Small intestine (tissue), 7 donors: ENCODE results near the gene GPR15LG. TPM values are rescaled to one million over a fixed set of nuclear protein-coding genes. Genes with fewer than 3 reads are reported as not detected.

ENCODE experiments used
- DNase-seq, 2 donors: peaks; one replicate each; pipeline versions ENCODE4 v3.0.0 to v3.0.0-alpha.2; 2013
- FAIRE-seq: peaks from 2 replicates; lab custom pipeline; 2012; peaks lifted over from hg19 to GRCh38; lab: Jason Lieb, UNC
- H3K27ac ChIP-seq, 3 donors: one replicate each; pipeline ENCODE4 v1.5.1; 2013; ENCODE audit warnings: low read length in 2 of 3, mild to moderate bottlenecking in 2 of 3, control low read depth in 1 of 3, inconsistent platforms in 1 of 3, low read depth in 1 of 3, moderate library complexity in 1 of 3
- H3K27me3 ChIP-seq, 3 donors: one replicate each; pipeline ENCODE4 v1.6.1; 2013; ENCODE audit warnings: low read length in 3 of 3, inconsistent platforms in 1 of 3; ENCODE audit not compliant: control insufficient read depth in 3 of 3, insufficient read depth in 3 of 3
- H3K36me3 ChIP-seq, 3 donors: one replicate each; pipeline ENCODE4 v1.6.1; 2013; ENCODE audit warnings: low read length in 3 of 3, inconsistent platforms in 1 of 3, low read depth in 1 of 3, mild to moderate bottlenecking in 1 of 3, moderate library complexity in 1 of 3; ENCODE audit not compliant: control insufficient read depth in 3 of 3, insufficient read depth in 2 of 3
- H3K4me1 ChIP-seq, 3 donors: one replicate each; pipeline ENCODE4 v1.6.1; 2013; ENCODE audit warnings: low read length in 2 of 3, inconsistent platforms in 1 of 3, low read depth in 1 of 3, mild to moderate bottlenecking in 1 of 3, moderate library complexity in 1 of 3; ENCODE audit not compliant: control insufficient read depth in 3 of 3, insufficient read depth in 2 of 3
- H3K4me3 ChIP-seq, 3 donors: one replicate each; pipeline ENCODE4 v1.5.1; 2013; ENCODE audit warnings: low read length in 3 of 3, control low read depth in 1 of 3, inconsistent platforms in 1 of 3, low read depth in 1 of 3, mild to moderate bottlenecking in 1 of 3, moderate library complexity in 1 of 3
- H3K9me3 ChIP-seq, 2 donors: one replicate each; pipeline ENCODE4 v1.6.1; 2013; ENCODE audit warnings: low read depth in 1 of 2, low read length in 1 of 2; ENCODE audit not compliant: control insufficient read depth in 2 of 2, insufficient read depth in 1 of 2
- WGBS, 3 donors: extraction: QIAGEN DNeasy Blood & Tissue Kit; methylation state at CpG; one replicate each; pipeline ENCODE4 v1.1.7; 2013; 5-methylcytosine and 5-hydroxymethylcytosine counted together
- polyA plus RNA-seq, 4 donors: library from polyadenylated mRNA; stranded (reverse) in 3 of 4; unstranded in 1 of 4; fragments of 200-250 nt in 3 of 4; fragments of 120-200 nt in 1 of 4; gene quantifications; one replicate each; pipeline versions ENCODE4 v1.2.1 to v1.2.3, GENCODE V29; 2013
- donor health status: healthy with polysubstance abuse.
- donor health status: control.
- donor health status: control.
- donor health status: Bipolar disorder and iron deficiency.
- donor health status: healthy.

Gene GPR15LG
- polyA plus RNA-seq, 4 donors = 48.6 TPM; not detected in 3

DNA sequence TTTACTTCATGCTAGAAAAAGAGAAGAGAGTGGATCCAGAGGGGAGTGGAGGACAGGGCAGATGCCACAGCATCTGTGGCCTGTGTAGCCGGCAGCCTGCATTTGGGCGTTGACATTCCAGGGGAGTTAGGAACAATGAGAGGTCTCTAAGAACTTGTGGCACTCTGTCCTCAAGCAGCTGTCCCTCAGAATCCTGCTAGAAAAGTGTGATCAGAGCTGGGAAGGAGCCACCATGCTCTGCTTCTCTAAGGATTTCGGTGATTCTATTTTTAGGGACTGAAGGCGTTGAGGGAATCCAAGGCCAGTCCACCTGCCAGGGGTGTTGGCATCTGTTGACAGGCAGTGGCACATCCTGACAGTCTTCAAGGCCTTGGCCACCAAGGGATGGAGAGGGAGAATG is 44.1 kb downstream of the GPR15LG start:
- H3K27me3 ChIP-seq = peaks cover 0 to 5% (median 0%) of the 10 kb centered on the region in 3 donors
- no peak overlapping the region for H3K4me3 ChIP-seq
- no peak for FAIRE-seq
- DNase-seq = no peak
- WGBS, 3 donors = 85 to 91% (median 87%) methylated on average over 4 of the region's 4 CpGs
- H3K36me3 ChIP-seq = no peaks in the 10 kb centered on the region
- no peaks in the 10 kb centered on the region for H3K4me1 ChIP-seq
- no peak overlapping the region for H3K27ac ChIP-seq
- no peaks in the 10 kb centered on the region for H3K9me3 ChIP-seq

DNA sequence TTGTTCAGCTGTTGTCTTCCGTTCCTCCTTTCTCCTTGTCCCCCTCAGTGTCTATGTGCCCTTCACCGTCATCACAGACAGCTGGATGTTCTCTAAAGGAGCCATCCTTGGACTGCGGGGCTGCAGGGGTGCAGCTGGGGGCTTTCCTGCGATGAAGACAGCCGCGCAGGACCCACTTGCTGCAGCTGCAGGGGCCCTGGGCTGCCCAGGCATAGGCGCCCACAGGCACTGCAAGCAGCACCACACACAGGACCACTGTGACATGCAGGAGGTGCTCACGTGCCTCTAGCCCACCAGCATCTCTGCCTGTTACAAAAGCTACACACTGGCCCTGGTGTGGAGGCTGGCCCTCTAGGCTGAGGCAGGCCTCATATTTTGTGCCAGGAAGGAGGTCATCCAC is 48.3 kb downstream of the GPR15LG start:
- H3K27me3 ChIP-seq = peaks cover 0 to 2% (median 0%) of the 10 kb centered on the region in 3 donors
- no peak overlapping the region for H3K4me3 ChIP-seq
- no peak for DNase-seq
- no peaks in the 10 kb centered on the region for H3K36me3 ChIP-seq
- no peak overlapping the region for H3K27ac ChIP-seq
- WGBS, 3 donors = 80 to 87% (median 80%) methylated on average over 8 of the region's 8 CpGs
- no peaks in the 10 kb centered on the region for H3K9me3 ChIP-seq
- no peaks in the 10 kb centered on the region for H3K4me1 ChIP-seq
- no peak for FAIRE-seq

DNA sequence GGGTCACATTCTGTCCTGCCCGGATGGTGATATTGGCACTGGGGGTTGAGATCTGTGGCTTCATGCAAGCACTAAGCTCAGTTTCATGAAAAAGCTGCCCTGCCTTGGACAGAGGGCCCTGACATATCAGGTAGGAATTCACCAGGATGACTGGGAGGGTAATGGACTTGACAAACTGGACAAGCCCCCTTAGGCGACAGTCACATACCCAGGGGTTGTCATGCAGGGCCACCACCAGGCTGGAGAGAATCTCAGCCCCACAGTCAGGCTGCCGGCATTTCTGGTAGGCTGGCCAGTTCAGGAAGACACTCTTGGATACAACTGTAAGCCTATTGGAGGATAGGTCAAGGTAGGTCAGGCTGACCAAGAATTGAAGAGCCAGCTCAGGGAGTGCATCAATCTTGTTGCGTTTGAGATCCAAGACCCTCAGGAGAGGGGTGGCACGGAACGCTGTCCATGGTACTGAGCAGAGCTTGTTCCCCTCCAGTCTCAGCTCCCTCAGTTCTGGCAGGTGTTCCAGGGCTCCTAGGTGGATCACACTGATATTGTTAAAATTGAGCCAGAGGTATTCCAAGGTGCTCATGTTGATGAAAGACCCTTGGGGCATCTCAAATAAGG is 50.9 kb downstream of the GPR15LG start:
- Histone ChIP-seq H3K27ac (no peak overlapping the region), H3K27me3 (peaks cover 0 to 2% (median 0%) of the 10 kb centered on the region in 3 donors), H3K4me3 (no peak overlapping the region), H3K36me3 (no peaks in the 10 kb centered on the region), H3K9me3 (no peaks in the 10 kb centered on the region), H3K4me1 (no peaks in the 10 kb centered on the region)
- FAIRE-seq (no peak), DNase-seq (no peak)
- 49 to 64% (median 53%) methylated on average over 6 of the region's 6 CpGs for WGBS, 3 donors

DNA sequence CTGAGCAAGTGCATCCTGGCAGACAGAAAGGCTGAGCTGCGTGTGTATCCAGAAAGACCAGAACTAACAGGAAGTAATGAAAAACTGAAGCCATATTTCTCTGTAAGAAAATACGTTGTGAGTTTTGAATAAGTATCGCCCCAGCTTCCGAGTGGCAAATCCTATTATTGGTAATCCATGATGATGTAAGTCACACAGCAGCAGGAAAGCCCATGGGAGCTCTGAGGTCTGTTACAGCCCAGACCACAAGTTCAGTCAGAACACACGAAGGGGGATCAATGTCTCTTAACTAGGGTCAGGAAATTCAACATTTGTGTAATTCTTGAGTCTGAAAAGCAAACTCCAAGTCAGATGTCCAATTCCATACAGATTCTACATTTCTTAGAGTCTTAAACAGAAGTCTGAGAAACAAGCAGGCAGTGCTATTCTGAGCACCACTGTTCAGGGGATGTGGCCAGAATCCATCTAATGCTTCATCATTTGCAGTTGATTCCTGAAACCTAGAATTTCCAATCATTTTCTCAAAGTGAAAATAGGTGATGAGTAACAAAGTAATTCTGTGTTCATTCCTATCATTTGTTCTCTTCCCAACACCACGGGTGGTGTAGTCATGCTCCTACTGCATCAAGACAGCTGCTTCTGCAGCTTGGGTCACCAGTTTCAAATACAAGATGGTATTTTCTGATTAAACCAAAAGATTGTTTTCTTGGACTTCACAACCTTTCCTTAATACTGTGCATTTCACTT is 52.0 kb downstream of the GPR15LG start, which contains the start of gene LRIT2:
Gene LRIT2 (minus strand): TSS at position 118 of the 747 bp plus-strand sequence. CDS start 24 bp downstream, at position 94.
- FAIRE-seq = no peak
- Histone ChIP-seq H3K4me1 (no peaks in the 10 kb centered on the region), H3K27ac (no peak within 1 kb of the TSS), H3K4me3 (no peak within 1 kb of the TSS), H3K27me3 (peaks cover 0 to 2% (median 0%) of the 10 kb centered on the region in 3 donors), H3K36me3 (no peaks in the 10 kb centered on the region), H3K9me3 (no peaks in the 10 kb centered on the region)
- 61 to 72% (median 66%) methylated on average over 6 of the region's 6 CpGs for WGBS, 3 donors
- no peak for DNase-seq

DNA sequence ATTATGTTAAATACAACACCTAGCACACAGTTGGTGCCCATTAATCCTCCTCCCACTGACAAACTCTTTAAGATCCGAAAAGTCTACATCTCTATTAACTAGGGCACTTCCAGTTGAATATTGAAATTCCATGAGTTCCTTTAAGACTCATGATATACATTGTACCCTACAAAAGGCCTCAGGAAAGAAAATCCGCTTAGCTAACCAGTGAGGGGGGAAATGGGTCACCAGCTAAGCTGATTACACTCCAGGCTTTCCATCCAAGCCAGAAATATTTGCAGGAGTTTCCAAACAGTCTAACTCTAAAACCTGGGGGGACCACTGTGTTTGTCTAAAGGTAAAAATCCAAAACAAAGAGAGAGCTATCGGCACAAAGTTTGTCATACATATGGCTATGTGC is 53.0 kb downstream of the GPR15LG start:
- Histone ChIP-seq H3K4me3 (no peak overlapping the region), H3K4me1 (no peaks in the 10 kb centered on the region), H3K9me3 (no peaks in the 10 kb centered on the region), H3K27me3 (peaks cover 0 to 3% (median 2%) of the 10 kb centered on the region in 3 donors), H3K27ac (no peak overlapping the region), H3K36me3 (no peaks in the 10 kb centered on the region)
- DNase-seq = no peak
- WGBS, 3 donors = 76 to 79% (median 78%) methylated on average over 3 of the region's 3 CpGs
- no peak for FAIRE-seq

DNA sequence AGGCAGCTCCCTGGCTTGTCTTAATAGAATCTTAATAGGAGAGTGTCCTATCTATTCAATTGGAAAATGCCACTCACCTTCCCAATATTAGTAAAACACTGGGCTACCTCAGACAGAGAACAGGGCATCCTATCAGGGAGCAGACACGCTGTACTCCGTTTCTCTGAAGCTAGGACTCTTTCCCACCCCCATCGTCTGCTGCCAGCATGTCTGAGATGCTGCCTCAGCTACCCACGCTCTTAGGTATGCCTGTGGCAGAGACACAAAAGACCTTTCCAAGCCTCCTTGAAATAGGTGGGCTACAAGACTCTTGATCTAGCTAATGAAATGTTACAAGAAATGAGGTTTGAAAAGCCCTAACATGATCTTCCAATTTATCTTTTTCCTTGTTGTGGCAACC is 54.2 kb downstream of the GPR15LG start:
- H3K4me3 ChIP-seq = no peak overlapping the region
- WGBS, 3 donors = 61 to 74% (median 68%) methylated on average over 4 of the region's 4 CpGs
- DNase-seq (no peak), FAIRE-seq (no peak)
- no peaks in the 10 kb centered on the region for H3K36me3 ChIP-seq
- no peaks in the 10 kb centered on the region for H3K4me1 ChIP-seq
- H3K9me3 ChIP-seq = no peaks in the 10 kb centered on the region
- no peak overlapping the region for H3K27ac ChIP-seq
- H3K27me3 ChIP-seq = peaks cover 0 to 6% (median 5%) of the 10 kb centered on the region in 3 donors

DNA sequence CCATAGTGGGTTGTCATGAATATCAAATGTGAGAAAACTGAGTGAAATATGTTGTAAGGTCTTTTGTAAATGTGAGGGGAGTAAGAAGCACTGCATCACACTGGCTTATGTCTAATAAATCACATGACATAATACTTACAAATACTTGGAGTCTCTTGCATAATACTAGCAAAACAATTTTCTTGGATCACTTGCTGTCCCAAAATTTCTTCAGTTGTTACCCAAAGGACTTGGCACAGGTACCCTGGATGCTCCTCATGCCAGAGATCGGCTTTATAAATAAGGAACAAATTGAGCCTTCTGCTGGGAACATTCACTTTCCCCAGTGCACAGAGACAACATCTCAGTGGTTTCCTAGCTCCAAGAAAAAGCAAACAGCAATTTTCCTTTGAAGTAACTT is 56.8 kb downstream of the GPR15LG start:
- no peaks in the 10 kb centered on the region for H3K4me1 ChIP-seq
- FAIRE-seq (no peak), DNase-seq (no peak)
- 78 to 92% (median 79%) methylated on average over 1 of the region's 1 CpG for WGBS, 3 donors
- no peak overlapping the region for H3K4me3 ChIP-seq
- H3K36me3 ChIP-seq = no peaks in the 10 kb centered on the region
- peaks cover 0 to 6% (median 5%) of the 10 kb centered on the region in 3 donors for H3K27me3 ChIP-seq
- H3K27ac ChIP-seq = no peak overlapping the region
- no peaks in the 10 kb centered on the region for H3K9me3 ChIP-seq

DNA sequence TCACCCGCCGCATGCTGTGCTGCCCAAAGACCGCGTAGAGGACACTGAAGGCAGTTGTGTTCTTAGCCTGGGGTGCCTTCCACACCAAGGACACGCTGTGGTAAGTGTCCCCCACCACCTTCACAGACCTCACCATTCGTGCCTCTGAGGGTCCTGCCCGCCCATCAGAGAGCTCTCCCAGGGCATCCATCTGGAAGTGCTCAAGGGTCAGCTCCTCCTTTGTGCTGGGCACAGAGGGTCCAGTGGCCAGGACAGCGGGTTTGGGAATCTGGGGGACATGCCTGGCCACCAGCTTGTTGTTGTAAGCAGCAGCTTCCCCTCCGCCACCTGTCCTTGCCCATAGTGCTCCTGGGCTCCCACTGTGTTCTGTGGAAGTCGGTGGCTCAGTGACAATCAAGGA is 58.8 kb downstream of the GPR15LG start:
- no peak for DNase-seq
- Histone ChIP-seq H3K27ac (no peak overlapping the region), H3K36me3 (no peaks in the 10 kb centered on the region), H3K4me1 (no peaks in the 10 kb centered on the region), H3K4me3 (no peak overlapping the region), H3K9me3 (no peaks in the 10 kb centered on the region), H3K27me3 (peaks cover 0 to 11% (median 8%) of the 10 kb centered on the region in 3 donors)
- FAIRE-seq = no peak
- WGBS, 3 donors = 82 to 89% (median 86%) methylated on average over 10 of the region's 10 CpGs
